Measurements from ENCODE around the gene PACRG.

The PACRG gene

DNA sequence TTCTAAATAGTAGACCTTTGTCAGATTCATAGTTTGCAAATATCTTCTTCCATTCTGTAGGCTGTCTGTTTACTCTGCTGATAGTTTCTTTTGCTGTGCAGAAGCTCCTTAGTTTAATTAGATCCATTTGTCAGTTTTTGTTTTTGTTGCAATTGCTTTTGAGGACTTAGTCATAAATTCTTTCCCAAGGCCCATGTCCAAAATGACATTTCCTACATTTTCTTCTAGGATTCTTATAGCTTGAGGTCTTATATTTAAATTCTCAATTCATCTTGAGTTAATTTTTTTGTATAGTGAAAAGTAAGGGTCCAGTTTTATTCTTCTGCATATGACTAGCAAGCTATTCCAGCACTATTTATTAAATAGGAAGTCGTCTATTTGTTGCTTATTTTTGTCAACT lies 287.0 kb downstream of the PACRG start:
- no peak for TF ChIP-seq FOXP2 (optimal IDR thresholded peaks at IDR 0.05; ENCODE audit: borderline replicate concordance, extremely low read depth, extremely low read length, insufficient read depth)
- no peak for TF ChIP-seq SIN3A (IDR thresholded peaks at IDR 0.05; ENCODE audit: borderline replicate concordance, insufficient read depth, low read length)

DNA sequence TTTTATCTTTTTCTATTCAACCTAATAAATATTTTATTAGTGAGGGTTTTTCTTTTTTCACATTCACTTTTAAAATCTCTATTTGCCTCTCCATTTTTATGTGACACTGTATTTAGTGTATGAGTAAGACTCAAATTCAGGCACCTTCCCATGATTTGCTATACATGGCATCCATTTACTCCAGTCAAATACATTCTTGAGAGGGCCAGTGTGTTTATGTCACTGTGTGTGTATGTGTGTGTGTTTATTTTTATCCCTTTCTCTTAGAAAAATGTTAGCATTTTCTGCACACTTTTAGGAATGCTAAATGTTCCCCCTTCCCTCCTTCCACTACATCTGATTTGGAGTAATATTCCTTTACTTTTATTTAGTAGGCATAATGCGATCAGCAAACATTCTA lies 290.0 kb downstream of the PACRG start:
- TF ChIP-seq POLR2AphosphoS5 (IDR thresholded peaks at IDR 0.05; ENCODE audit: low read depth, low read length) (no peak), SIN3A (IDR thresholded peaks at IDR 0.05; ENCODE audit: borderline replicate concordance, insufficient read depth, low read length) (no peak), TAF1 (IDR thresholded peaks at IDR 0.05; ENCODE audit: borderline replicate concordance, insufficient read depth, low read length) (no peak), FOXP2 (optimal IDR thresholded peaks at IDR 0.05; ENCODE audit: borderline replicate concordance, extremely low read depth, extremely low read length, insufficient read depth) (no peak)
- TF ChIP-seq, protein P1, sequence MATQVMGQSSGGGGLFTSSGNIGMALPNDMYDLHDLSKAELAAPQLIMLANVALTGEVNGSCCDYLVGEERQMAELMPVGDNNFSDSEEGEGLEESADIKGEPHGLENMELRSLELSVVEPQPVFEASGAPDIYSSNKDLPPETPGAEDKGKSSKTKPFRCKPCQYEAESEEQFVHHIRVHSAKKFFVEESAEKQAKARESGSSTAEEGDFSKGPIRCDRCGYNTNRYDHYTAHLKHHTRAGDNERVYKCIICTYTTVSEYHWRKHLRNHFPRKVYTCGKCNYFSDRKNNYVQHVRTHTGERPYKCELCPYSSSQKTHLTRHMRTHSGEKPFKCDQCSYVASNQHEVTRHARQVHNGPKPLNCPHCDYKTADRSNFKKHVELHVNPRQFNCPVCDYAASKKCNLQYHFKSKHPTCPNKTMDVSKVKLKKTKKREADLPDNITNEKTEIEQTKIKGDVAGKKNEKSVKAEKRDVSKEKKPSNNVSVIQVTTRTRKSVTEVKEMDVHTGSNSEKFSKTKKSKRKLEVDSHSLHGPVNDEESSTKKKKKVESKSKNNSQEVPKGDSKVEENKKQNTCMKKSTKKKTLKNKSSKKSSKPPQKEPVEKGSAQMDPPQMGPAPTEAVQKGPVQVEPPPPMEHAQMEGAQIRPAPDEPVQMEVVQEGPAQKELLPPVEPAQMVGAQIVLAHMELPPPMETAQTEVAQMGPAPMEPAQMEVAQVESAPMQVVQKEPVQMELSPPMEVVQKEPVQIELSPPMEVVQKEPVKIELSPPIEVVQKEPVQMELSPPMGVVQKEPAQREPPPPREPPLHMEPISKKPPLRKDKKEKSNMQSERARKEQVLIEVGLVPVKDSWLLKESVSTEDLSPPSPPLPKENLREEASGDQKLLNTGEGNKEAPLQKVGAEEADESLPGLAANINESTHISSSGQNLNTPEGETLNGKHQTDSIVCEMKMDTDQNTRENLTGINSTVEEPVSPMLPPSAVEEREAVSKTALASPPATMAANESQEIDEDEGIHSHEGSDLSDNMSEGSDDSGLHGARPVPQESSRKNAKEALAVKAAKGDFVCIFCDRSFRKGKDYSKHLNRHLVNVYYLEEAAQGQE (IDR thresholded peaks at IDR 0.05; ENCODE audit: insufficient read depth in 1 of 2, low read depth in 2 of 2, low read length in 2 of 2), result no peak

DNA sequence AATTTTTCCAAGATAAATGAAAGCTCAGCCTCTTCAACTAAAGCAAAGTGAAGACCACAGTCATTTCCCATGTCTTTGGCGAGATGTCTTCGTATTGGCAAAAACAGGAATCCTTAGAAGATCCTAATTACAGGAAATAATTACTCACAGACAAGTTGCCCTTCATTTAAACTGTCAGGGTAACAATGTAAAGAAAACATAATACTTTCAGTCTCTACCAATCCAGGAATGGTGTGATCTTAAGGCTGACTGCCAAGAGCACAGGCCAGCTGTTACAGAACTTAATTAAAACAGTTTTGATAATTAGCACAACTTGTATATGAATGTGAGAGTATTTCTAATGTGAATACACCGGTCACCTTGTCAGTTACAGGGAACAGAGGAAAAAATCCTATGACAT lies 292.2 kb downstream of the PACRG start:
- TF ChIP-seq POLR2AphosphoS5 (IDR thresholded peaks at IDR 0.05; ENCODE audit: low read depth, low read length) (no peak), FOXP2 (optimal IDR thresholded peaks at IDR 0.05; ENCODE audit: borderline replicate concordance, extremely low read depth, extremely low read length, insufficient read depth) (no peak), SIN3A (IDR thresholded peaks at IDR 0.05; ENCODE audit: borderline replicate concordance, insufficient read depth, low read length) (no peak), TAF1 (IDR thresholded peaks at IDR 0.05; ENCODE audit: borderline replicate concordance, insufficient read depth, low read length) (no peak)
- TF ChIP-seq, protein P1 (IDR thresholded peaks at IDR 0.05; ENCODE audit: insufficient read depth in 1 of 2, low read depth in 2 of 2, low read length in 2 of 2), result no peak

DNA sequence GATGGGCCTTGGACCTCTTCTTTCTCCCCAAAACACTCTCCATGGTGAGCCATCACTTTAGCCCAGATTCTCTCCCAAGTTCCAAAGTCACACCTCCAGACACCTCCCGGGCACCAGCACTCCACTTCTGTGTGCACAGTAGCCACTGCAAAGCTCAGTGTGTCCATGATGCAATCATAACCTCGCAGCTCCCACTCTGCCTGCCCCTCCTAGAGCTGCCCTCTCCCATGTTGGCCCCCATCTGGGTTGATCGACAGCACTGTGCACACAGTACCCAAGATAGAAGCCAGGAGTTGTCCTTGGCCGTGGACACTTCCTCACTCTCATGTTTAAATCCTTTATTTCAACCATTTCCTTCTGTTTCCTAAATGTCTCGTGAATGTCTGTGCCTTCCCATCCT lies 293.3 kb downstream of the PACRG start:
- TF ChIP-seq SIN3A (IDR thresholded peaks at IDR 0.05; ENCODE audit: borderline replicate concordance, insufficient read depth, low read length), result no peak
- TF ChIP-seq FOXP2 (optimal IDR thresholded peaks at IDR 0.05; ENCODE audit: borderline replicate concordance, extremely low read depth, extremely low read length, insufficient read depth), result no peak
- no peak for TF ChIP-seq POLR2AphosphoS5 (IDR thresholded peaks at IDR 0.05; ENCODE audit: low read depth, low read length)
- TF ChIP-seq TAF1 (IDR thresholded peaks at IDR 0.05; ENCODE audit: borderline replicate concordance, insufficient read depth, low read length), result no peak
- TF ChIP-seq, protein P1 (IDR thresholded peaks at IDR 0.05; ENCODE audit: insufficient read depth in 1 of 2, low read depth in 2 of 2, low read length in 2 of 2), result no peak

DNA sequence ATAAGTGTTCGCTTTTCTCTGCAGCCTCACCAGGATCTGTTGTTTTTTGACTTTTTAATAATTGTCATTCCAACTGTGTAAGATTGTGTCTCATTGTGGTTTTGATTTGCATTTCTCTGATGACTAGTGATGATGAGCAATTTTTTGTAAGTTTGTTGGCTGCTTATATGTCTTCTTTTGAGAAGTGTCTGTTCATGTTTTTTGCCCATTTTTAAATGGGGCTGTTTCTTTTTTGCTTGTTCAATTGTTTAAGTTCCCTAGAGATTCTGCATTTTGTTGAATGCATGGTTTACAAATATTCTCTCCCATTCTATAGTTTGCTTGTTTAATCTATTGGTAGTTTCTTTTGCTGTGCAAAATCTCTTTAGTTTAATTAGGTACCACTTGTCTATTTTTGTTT lies 295.9 kb downstream of the PACRG start:
- TF ChIP-seq FOXP2 (optimal IDR thresholded peaks at IDR 0.05; ENCODE audit: borderline replicate concordance, extremely low read depth, extremely low read length, insufficient read depth) (no peak), TAF1 (IDR thresholded peaks at IDR 0.05; ENCODE audit: borderline replicate concordance, insufficient read depth, low read length) (no peak), SIN3A (IDR thresholded peaks at IDR 0.05; ENCODE audit: borderline replicate concordance, insufficient read depth, low read length) (no peak), POLR2AphosphoS5 (IDR thresholded peaks at IDR 0.05; ENCODE audit: low read depth, low read length) (no peak)
- TF ChIP-seq, protein P1 (IDR thresholded peaks at IDR 0.05; ENCODE audit: insufficient read depth in 1 of 2, low read depth in 2 of 2, low read length in 2 of 2), result no peak
